HG03558 (cell line): ENCODE data around the gene MYO18B.
"Not testable (repeated sequence)": the region's sequence is repeated elsewhere in the genome, so short reads cannot be mapped to it uniquely, and the experiment has no call there.

ENCODE experiments used
- ATAC-seq: cut with Tn5 transposase; IDR thresholded peaks from one replicate; pipeline ENCODE4 v1.9.1; 2021; ENCODE audit warnings: moderate number of reproducible peaks; ENCODE audit not compliant: unreplicated experiment; ENCODE audit errors: extremely low read depth

The MYO18B gene

GRCh38 chr22:25741692-25742626, at the start of gene MYO18B:
MYO18B (plus strand) TSS chr22:25742188; CDS start chr22:25761093, 18,905 bp downstream.
- ATAC-seq: no peak

- ATAC-seq: no peak
Measured at GRCh38 chr22:25692397-25693267, 49.4 kb upstream of the MYO18B start.

GRCh38 chr22:25693268-25693565, 48.8 kb upstream of the MYO18B start:
- no peak for ATAC-seq

GRCh38 chr22:25694196-25694907, 47.6 kb upstream of the MYO18B start:
- ATAC-seq: no peak

GRCh38 chr22:25695146-25695545, 46.8 kb upstream of the MYO18B start:
- no peak for ATAC-seq

- ATAC-seq: no peak
Measured at GRCh38 chr22:25696763-25697162, 45.2 kb upstream of the MYO18B start.

GRCh38 chr22:25697181-25697664, 44.8 kb upstream of the MYO18B start:
- no peak for ATAC-seq

- ATAC-seq: no peak
Measured at GRCh38 chr22:25697978-25698377, 44.0 kb upstream of the MYO18B start.

- ATAC-seq: no peak
Measured at GRCh38 chr22:25698461-25698860, 43.5 kb upstream of the MYO18B start.

- no peak for ATAC-seq
Measured at GRCh38 chr22:25698978-25699377, 43.0 kb upstream of the MYO18B start.

GRCh38 chr22:25701056-25701780, 40.8 kb upstream of the MYO18B start:
- no peak for ATAC-seq

GRCh38 chr22:25702040-25702439, 39.9 kb upstream of the MYO18B start:
- ATAC-seq: no peak

GRCh38 chr22:25702571-25703167, 39.3 kb upstream of the MYO18B start:
- ATAC-seq: no peak

- no peak for ATAC-seq
Measured at GRCh38 chr22:25704701-25705100, 37.3 kb upstream of the MYO18B start.

- ATAC-seq: no peak
Measured at GRCh38 chr22:25706197-25706596, 35.8 kb upstream of the MYO18B start.

GRCh38 chr22:25708430-25708829, 33.6 kb upstream of the MYO18B start:
- not testable (repeated sequence) for ATAC-seq

GRCh38 chr22:25709758-25710157, 32.2 kb upstream of the MYO18B start:
- no peak for ATAC-seq

- ATAC-seq: no peak
Measured at GRCh38 chr22:25710501-25710900, 31.5 kb upstream of the MYO18B start.

GRCh38 chr22:25711491-25711890, 30.5 kb upstream of the MYO18B start:
- ATAC-seq: no peak
